PC-3 (cell line): ENCODE results near the gene POPDC2. TPM values are rescaled to one million over a fixed set of nuclear protein-coding genes. Genes with fewer than 3 reads are reported as not detected.

Experiments
- ATAC-seq: fragments of 200-7000 bp; cut with Tn5 transposase; 2 replicates; pipeline ENCODE4 v1.9.1; 2020; ENCODE audit warnings: mild to moderate bottlenecking, moderate library complexity
- BruUV-seq: library from RNA; stranded (reverse); fragments of 400-500 nt; replicated peaks from 2 replicates; lab custom pipeline; 2021; lab: Mats Ljungman, UMichigan
- CTCF ChIA-PET: fragments of 300-600 bp; sonication (Branson Sonifier 250); formaldehyde crosslinking; loops from one replicate; lab custom pipeline; 2022; ENCODE audit warnings: antibody characterized with exemption; lab: Charles Lee
- POLR2A ChIA-PET: fragments of 300-600 bp; sonication (Branson Sonifier 250); formaldehyde crosslinking; loops from one replicate; lab custom pipeline; 2022; ENCODE audit warnings: antibody characterized with exemption; ENCODE audit not compliant: unreplicated experiment; lab: Charles Lee
- DNase-seq: peaks from one replicate; pipeline ENCODE4 v3.0.0-alpha.2; 2015
- H2AFZ ChIP-seq: fragments of 300-600 bp; sonication (generic); 2 replicates; pipeline ENCODE4 v1.6.0; 2016; ENCODE audit warnings: antibody characterized with exemption, low read length
- H3F3A ChIP-seq: fragments of 300-600 bp; sonication (generic); one replicate; pipeline ENCODE4 v1.6.0; 2017; ENCODE audit warnings: antibody characterized with exemption, low read length, control low read depth, mild to moderate bottlenecking; ENCODE audit not compliant: unreplicated experiment
- H3K27ac ChIP-seq: fragments of 300-600 bp; sonication (generic); 2 replicates; pipeline ENCODE4 v1.5.1; 2016; ENCODE audit warnings: mild to moderate bottlenecking, low read length
- H3K27me3 ChIP-seq: fragments of 300-600 bp; sonication (generic); 2 replicates; pipeline ENCODE4 v1.6.1; 2016; ENCODE audit warnings: low read length, mixed read lengths
- H3K36me3 ChIP-seq: fragments of 300-600 bp; sonication (generic); 2 replicates; pipeline ENCODE4 v1.6.1; 2016; ENCODE audit warnings: low read depth, mixed run types, low read length, mixed read lengths
- H3K4me1 ChIP-seq: fragments of 300-600 bp; sonication (generic); 2 replicates; pipeline ENCODE4 v1.5.1; 2016; ENCODE audit warnings: low read length; ENCODE audit not compliant: insufficient read depth
- H3K4me2 ChIP-seq: fragments of 300-600 bp; sonication (generic); 2 replicates; pipeline ENCODE4 v1.6.0; 2016; ENCODE audit warnings: low read length
- H3K4me3 ChIP-seq: fragments of 300-600 bp; sonication (generic); 2 replicates; pipeline ENCODE4 v1.5.1; 2016; ENCODE audit warnings: mild to moderate bottlenecking, low read length, mixed read lengths
- H3K79me2 ChIP-seq: fragments of 300-600 bp; sonication (generic); 2 replicates; pipeline ENCODE4 v1.6.1; 2017; ENCODE audit warnings: low read length, mixed read lengths
- H3K9ac ChIP-seq: fragments of 300-600 bp; sonication (generic); 2 replicates; pipeline ENCODE4 v1.6.0; 2016; ENCODE audit warnings: mild to moderate bottlenecking, low read length
- H3K9me2 ChIP-seq: fragments of 300-600 bp; sonication (generic); replicated peaks from 2 replicates; pipeline ENCODE4 v1.6.1; 2016; ENCODE audit warnings: mixed run types, low read length, mixed read lengths
- H3K9me3 ChIP-seq: fragments of 300-600 bp; sonication (generic); 2 replicates; pipeline ENCODE4 v1.6.1; 2016; ENCODE audit warnings: low read length, mixed read lengths
- H4K20me1 ChIP-seq: fragments of 300-600 bp; sonication (generic); 2 replicates; pipeline ENCODE4 v1.6.1; 2016; ENCODE audit warnings: low read length, mixed read lengths
- CTCF ChIP-seq: fragments of 300-600 bp; sonication (generic); conservative IDR thresholded peaks from 2 replicates; pipeline ENCODE4 v1.5.1; 2017; ENCODE audit warnings: antibody characterized with exemption, low read depth, mild to moderate bottlenecking, low read length
- EZH2 ChIP-seq: fragments of 300-600 bp; sonication (generic); IDR thresholded peaks from one replicate; pipeline ENCODE4 v1.6.1; 2017; ENCODE audit warnings: antibody characterized with exemption, mild to moderate bottlenecking, low read length; ENCODE audit not compliant: unreplicated experiment
- EZH2phosphoT487 ChIP-seq: fragments of 300-600 bp; sonication (generic); IDR thresholded peaks from 2 replicates; pipeline ENCODE4 v1.6.1; 2018; ENCODE audit warnings: mild to moderate bottlenecking, antibody characterized with exemption, low read length, borderline replicate concordance
- intact Hi-C: fragments of 100-400 bp; cut with micrococcal nuclease; formaldehyde crosslinking; loops from 2 replicates; pipeline ENCODE4 v1.9.0; 2023
- total RNA-seq: library from RNA; depleted of rRNA; stranded (reverse); fragments of >200 nt; gene quantifications from 2 replicates; pipeline ENCODE4 v1.2.3, GENCODE V29; 2014

The POPDC2 gene
- total RNA-seq, 1 experiment from 2014 or later: 0.62 TPM

- Histone ChIP-seq H4K20me1 (no peaks in the 10 kb centered on the region), H3K36me3 (no peaks in the 10 kb centered on the region), H3F3A (no peaks in the 10 kb centered on the region), H3K27ac (peak overlapping the region; percentile 17), H3K4me1 (peaks cover 13% of the 10 kb centered on the region), H3K4me2 (peak overlapping the region; percentile 67), H3K4me3 (peak overlapping the region; percentile 7; the same call in 1 of the 2 replicates), H3K79me2 (no peaks in the 10 kb centered on the region), H3K9ac (no peak overlapping the region), H3K27me3 (no peaks in the 10 kb centered on the region), H2AFZ (peak overlapping the region; percentile 69), H3K9me3 (no peaks in the 10 kb centered on the region), H3K9me2 (no peaks in the 10 kb centered on the region)
- BruUV-seq: no TSS peak
- ATAC-seq: peak; percentile 91
- peak; percentile 37; the same call in 1 of the 2 replicates for TF ChIP-seq CTCF
- TF ChIP-seq EZH2: no peak
- peak; percentile 67 for DNase-seq
- CTCF ChIA-PET: no interaction called here
- POLR2A ChIA-PET: no interaction called here
- intact Hi-C loops: loop anchor here (1.0 kb wide), 2 partner anchors 45 to 58 kb away; partner anchors contain the start of gene COX17
Measured at GRCh38 chr3:119619094-119619493, 41.3 kb downstream of the POPDC2 start.

GRCh38 chr3:119616056-119616455 lies 44.3 kb downstream of the POPDC2 start:
- no peaks in the 10 kb centered on the region for H3F3A ChIP-seq
- ATAC-seq (no peak), DNase-seq (no peak)
- H3K4me3 ChIP-seq: no peak overlapping the region
- ChIA-PET CTCF (no interaction called here), POLR2A (no interaction called here)
- no peaks in the 10 kb centered on the region for H3K36me3 ChIP-seq
- no peaks in the 10 kb centered on the region for H3K27me3 ChIP-seq
- H3K79me2 ChIP-seq: no peaks in the 10 kb centered on the region
- H3K9me3 ChIP-seq: no peaks in the 10 kb centered on the region
- no TSS peak for BruUV-seq
- H3K4me2 ChIP-seq: no peak overlapping the region
- no peaks in the 10 kb centered on the region for H3K9me2 ChIP-seq
- no peaks in the 10 kb centered on the region for H4K20me1 ChIP-seq
- no peak overlapping the region for H3K9ac ChIP-seq
- no peak overlapping the region for H3K27ac ChIP-seq
- peaks cover 13% of the 10 kb centered on the region for H3K4me1 ChIP-seq
- TF ChIP-seq EZH2phosphoT487 (no peak), CTCF (no peak), EZH2 (no peak)
- intact Hi-C loops: no loop called here
- no peak overlapping the region for H2AFZ ChIP-seq

GRCh38 chr3:119613872-119614271 lies 46.5 kb downstream of the POPDC2 start:
- H3F3A ChIP-seq: no peaks in the 10 kb centered on the region
- no TSS peak for BruUV-seq
- H3K4me2 ChIP-seq: no peak overlapping the region
- H3K9me3 ChIP-seq: no peaks in the 10 kb centered on the region
- peaks cover 4% of the 10 kb centered on the region for H3K4me1 ChIP-seq
- intact Hi-C loops: no loop called here
- ATAC-seq (no peak), DNase-seq (no peak)
- H4K20me1 ChIP-seq: no peaks in the 10 kb centered on the region
- H2AFZ ChIP-seq: no peak overlapping the region
- H3K9ac ChIP-seq: no peak overlapping the region
- CTCF ChIA-PET: no interaction called here
- H3K79me2 ChIP-seq: no peaks in the 10 kb centered on the region
- H3K27ac ChIP-seq: no peak overlapping the region
- no peaks in the 10 kb centered on the region for H3K36me3 ChIP-seq
- TF ChIP-seq EZH2 (no peak), CTCF (no peak), EZH2phosphoT487 (no peak)
- H3K4me3 ChIP-seq: no peak overlapping the region
- H3K9me2 ChIP-seq: no peaks in the 10 kb centered on the region
- POLR2A ChIA-PET: no interaction called here
- no peaks in the 10 kb centered on the region for H3K27me3 ChIP-seq
